HUES6 (cell line): ENCODE measurements around the gene PEX11B.

ENCODE experiments used
- H3K27ac ChIP-seq: 2 replicates; pipeline ENCODE4 v1.7.0; 2013; ENCODE audit warnings: low read depth, mild to moderate bottlenecking, low read length, inconsistent platforms
- H3K27me3 ChIP-seq: 2 replicates; pipeline ENCODE4 v1.6.1; 2013; ENCODE audit warnings: low read length; ENCODE audit not compliant: control insufficient read depth, insufficient read depth
- H3K36me3 ChIP-seq: 2 replicates; pipeline ENCODE4 v1.6.1; 2013; ENCODE audit warnings: low read length; ENCODE audit not compliant: control insufficient read depth, insufficient read depth
- H3K4me1 ChIP-seq: 2 replicates; pipeline ENCODE4 v1.6.1; 2013; ENCODE audit warnings: low read length; ENCODE audit not compliant: control insufficient read depth, insufficient read depth
- H3K4me3 ChIP-seq: 2 replicates; pipeline ENCODE4 v1.5.1; 2013; ENCODE audit warnings: low read depth, low read length
- H3K9ac ChIP-seq: one replicate; pipeline ENCODE4 v1.6.1; 2013; ENCODE audit warnings: mild to moderate bottlenecking, low read length
- H3K9me3 ChIP-seq: 2 replicates; pipeline ENCODE4 v1.6.1; 2013; ENCODE audit warnings: low read depth, low read length; ENCODE audit not compliant: control insufficient read depth, insufficient read depth

Gene PEX11B, protein sequence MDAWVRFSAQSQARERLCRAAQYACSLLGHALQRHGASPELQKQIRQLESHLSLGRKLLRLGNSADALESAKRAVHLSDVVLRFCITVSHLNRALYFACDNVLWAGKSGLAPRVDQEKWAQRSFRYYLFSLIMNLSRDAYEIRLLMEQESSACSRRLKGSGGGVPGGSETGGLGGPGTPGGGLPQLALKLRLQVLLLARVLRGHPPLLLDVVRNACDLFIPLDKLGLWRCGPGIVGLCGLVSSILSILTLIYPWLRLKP

DNA sequence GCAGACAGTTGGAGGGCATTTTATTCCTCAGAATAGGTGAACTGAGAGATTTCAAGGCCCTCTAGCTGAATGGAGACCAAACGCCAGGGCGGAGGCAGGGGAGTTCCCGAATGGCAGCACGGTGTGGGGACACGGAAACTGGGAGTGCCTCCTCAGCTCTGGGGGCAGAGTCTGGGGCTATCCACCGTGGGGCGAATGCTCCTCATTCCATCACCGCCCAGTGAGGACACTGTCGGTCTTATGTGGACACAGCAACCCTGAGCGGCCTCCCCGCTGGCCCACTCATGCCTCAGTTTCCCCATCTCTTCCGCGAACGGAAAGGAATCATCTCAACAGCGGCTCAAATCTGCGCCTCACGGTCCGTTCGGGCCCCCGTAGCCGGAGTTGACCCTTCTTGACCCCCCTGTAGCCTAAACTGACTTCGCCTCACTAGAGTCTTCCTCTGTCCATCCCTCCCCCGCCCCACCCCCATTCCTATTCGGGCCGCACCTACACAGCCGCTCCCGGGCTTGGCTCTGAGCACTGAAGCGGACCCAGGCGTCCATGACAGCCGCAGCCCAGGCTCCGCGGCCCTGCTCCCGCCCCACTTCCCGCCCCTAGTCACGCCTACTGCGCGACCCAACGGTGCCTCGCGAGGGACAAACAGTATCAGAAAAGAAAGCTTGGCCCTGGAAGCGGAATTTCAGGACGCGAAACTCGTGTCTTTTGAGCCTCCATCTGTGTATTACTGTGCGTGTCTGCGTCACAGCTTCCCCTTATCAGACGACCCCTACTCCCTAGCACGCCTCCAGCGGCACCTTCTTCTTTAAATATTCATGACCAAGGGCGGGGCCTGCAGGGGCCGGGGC lies at the start of gene PEX11B:
Gene PEX11B, minus strand, starts transcription at position 574 of the 848 bp plus-strand sequence. Its CDS starts 29 bp downstream, at position 545.
- Histone ChIP-seq H3K27ac (no peak within 1 kb of the TSS), H3K4me1 (peaks cover 7% of the 10 kb centered on the region), H3K36me3 (peaks cover 14% of the 10 kb centered on the region), H3K9ac (peak within 1 kb of the TSS; percentile 80), H3K4me3 (peak within 1 kb of the TSS; percentile 84), H3K9me3 (no peaks in the 10 kb centered on the region), H3K27me3 (no peaks in the 10 kb centered on the region)

DNA sequence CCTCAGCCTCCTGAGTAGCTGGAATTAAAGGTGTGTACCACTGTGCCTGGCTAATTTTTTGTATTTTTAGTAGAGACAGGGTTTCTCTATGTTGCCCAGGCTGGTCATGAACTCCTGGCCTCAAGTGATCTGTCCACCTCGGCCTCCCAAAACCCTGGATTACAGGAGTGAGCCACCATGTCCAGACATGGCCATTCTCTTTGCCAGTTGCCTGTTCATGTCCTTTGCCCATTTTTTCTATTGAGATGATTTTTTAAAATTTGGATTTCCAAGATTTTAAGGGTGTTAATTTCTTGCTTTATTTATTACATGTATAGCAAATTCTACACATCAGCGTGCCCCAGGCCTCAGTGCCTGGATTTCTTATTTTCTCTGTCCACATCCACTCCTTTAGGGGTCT lies 48.8 kb upstream of the PEX11B start:
- no peaks in the 10 kb centered on the region for H3K36me3 ChIP-seq
- peaks cover 18% of the 10 kb centered on the region for H3K27me3 ChIP-seq
- H3K27ac ChIP-seq, result no peak overlapping the region
- no peak overlapping the region for H3K4me3 ChIP-seq
- H3K9me3 ChIP-seq, result 0 out of 2 replicates have a peak, but pooled peaks cover 2% of the 10 kb centered on the region
- H3K4me1 ChIP-seq, result peaks cover 15% of the 10 kb centered on the region
- H3K9ac ChIP-seq, result no peak overlapping the region

DNA sequence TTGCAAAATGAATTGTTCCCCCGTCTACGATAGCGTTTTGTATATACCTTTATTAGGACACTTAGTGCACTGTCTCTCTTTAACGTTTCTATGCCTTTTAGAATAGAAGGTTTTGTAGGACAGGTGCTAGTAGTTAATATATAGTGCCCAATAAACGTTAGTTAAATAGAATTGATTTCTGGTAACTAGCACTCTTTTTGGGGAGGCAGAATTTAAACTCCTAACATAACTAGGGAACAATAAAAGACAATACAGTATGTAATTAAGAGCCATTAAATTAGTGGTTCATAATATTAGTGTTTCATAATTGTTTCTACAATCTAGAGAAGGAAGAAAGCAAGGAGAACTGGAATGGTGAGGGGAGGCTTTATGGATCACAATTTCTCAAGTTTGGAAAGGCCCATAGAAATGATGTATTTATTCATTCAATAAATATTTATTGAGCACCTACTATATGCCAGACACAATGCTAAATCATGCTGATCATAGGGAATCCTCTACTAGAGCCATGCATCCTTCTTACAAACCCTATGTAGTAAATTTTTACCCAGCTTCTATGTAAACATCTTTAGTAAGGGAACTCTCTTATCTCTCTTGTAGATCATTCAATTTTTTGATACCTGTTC lies 46.7 kb upstream of the PEX11B start:
- H3K9me3 ChIP-seq, result 0 out of 2 replicates have a peak, but pooled peaks cover 2% of the 10 kb centered on the region
- no peak overlapping the region for H3K27ac ChIP-seq
- H3K4me1 ChIP-seq, result peaks cover 20% of the 10 kb centered on the region
- no peak overlapping the region for H3K9ac ChIP-seq
- H3K36me3 ChIP-seq, result no peaks in the 10 kb centered on the region
- H3K4me3 ChIP-seq, result peak overlapping the region; percentile 61
- peaks cover 37% of the 10 kb centered on the region for H3K27me3 ChIP-seq

DNA sequence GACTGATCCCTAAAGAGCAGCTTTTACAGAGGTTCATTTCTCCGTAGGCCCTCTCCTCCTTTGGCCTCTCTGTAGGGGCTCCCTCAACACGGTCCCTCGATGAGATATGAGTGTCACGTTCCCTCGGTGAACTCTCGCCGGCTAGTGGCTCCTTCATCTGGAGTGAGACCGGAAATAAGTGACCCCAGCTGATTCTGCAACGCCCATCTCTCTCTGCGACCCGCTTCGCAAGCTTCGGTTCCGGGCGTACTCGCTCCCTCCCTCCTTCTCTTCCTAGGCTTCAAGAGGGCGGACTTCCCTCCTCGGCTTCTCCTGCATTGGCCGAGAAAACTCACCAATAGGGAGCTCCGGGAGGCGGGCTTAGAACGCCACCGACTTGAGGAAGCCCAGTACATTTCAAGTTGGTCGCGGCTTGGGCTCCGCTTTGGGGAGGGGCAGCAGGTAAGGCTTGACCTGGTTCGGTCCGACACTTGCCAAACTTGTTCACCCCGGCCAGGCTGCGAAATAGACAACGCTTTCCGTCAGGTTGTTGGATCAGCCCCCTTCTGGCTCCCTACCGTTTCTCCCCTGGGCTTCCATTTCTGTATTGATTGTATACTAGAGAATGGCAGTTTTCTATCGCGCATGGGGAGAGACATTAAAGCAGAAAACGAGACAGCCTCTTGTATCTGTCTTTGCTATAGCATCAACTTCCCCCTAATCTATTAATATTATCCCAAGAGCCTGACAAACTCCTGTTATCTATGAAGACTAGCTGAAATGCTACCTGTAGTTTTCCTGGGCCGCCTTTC lies 46.0 kb upstream of the PEX11B start, which contains the start of the genes ANKRD34A and POLR3GL:
Gene ANKRD34A, minus strand, starts transcription at position 248 of the 791 bp plus-strand sequence. CDS start 2,816 bp downstream, outside the sequence.
Gene POLR3GL, plus strand, starts transcription at position 363 of the 791 bp plus-strand sequence. CDS start 10,176 bp downstream, outside the sequence.
- peaks cover 44% of the 10 kb centered on the region for H3K27me3 ChIP-seq
- peaks cover 26% of the 10 kb centered on the region for H3K4me1 ChIP-seq
- H3K9me3 ChIP-seq, result 0 out of 2 replicates have a peak, but pooled peaks cover 2% of the 10 kb centered on the region
- no peaks in the 10 kb centered on the region for H3K36me3 ChIP-seq
- peak within 1 kb of the TSS; percentile 61 for H3K4me3 ChIP-seq
- H3K27ac ChIP-seq, result no peak within 1 kb of the TSS
- peak within 1 kb of the TSS; percentile 14 for H3K9ac ChIP-seq

DNA sequence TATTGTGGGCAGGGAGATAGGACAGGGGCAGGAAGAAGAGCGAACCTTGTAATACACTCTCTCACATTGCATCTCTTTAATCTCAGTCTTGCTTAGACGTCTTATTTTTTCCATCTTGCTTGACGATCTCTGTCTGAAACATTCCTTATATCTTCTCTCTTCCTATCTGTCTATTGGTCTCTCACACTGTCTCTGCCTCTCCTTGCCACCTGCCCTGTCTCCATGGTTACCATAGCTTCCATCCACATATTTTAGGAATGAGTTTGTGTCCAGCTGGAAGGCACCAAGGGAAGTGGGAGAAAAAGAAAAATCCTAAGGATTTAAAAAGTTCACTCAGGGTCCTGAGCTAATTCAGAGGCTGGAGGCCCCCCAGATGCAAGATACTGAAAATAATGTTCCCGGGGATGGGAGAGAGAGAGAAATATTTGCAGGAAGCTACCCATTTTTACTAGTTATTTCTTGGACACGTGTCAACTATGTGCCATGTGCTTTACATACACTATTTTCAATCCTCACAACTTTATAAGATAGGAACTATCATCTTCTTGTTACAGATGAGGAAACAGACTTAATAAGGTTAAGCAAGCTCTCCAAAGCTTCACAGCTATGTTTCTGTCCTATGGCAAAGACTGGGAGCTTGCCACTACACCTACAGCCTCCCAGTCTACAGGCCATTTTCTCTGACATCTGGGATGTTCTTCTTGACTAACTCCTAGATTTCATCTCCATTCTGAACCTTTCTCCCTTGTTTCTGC lies 44.9 kb upstream of the PEX11B start:
- H3K4me1 ChIP-seq, result peaks cover 26% of the 10 kb centered on the region
- H3K9ac ChIP-seq, result peak overlapping the region; percentile 14
- H3K36me3 ChIP-seq, result no peaks in the 10 kb centered on the region
- no peak overlapping the region for H3K27ac ChIP-seq
- peak overlapping the region; percentile 83 for H3K4me3 ChIP-seq
- H3K9me3 ChIP-seq, result 0 out of 2 replicates have a peak, but pooled peaks cover 2% of the 10 kb centered on the region
- peaks cover 55% of the 10 kb centered on the region for H3K27me3 ChIP-seq

DNA sequence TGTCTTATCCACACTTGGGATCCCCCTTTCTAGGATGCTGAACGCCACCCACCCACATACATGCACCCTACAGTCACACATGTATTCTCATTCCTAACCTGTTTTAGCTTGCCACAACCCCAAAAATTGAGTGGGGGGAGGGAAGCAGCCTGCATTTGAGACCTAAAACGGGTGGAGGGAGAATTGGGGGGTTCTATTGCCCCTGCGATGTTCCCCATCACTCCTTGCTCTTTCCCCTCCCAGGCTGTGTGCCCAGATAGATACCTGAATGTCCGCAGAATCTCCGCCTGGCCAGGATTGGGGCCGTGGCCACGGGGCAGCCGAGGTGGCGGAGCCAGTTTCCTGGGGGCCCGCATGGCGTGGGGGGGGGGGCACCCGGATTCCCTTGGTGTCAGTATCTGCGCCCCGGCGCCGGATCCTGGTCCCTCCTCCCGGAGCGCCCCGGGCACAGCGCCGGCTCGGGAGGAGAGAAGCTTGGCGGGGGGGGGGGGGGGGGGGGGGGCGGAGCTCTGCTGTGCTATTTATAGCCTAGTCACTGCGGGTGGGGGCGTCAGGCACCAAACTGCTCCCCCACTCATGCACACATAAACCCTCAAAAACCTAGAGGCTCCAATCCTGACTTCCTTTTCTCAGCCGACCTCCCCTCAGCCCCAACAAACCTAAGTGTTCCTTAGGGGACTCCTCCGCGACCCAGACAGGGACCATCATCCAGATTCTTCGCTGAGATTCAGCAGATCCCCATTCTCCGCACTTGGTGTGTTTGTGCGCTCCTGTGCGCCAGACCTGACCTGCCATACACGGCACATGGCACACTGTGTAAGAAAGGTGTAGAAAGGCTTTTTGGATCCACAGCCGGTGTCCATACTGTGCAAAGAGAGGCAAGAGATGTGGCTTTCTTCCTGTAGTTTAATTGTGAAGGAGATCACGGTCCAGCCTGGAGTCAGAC lies 43.9 kb upstream of the PEX11B start:
- H3K9me3 ChIP-seq, result 0 out of 2 replicates have a peak, but pooled peaks cover 2% of the 10 kb centered on the region
- H3K36me3 ChIP-seq, result no peaks in the 10 kb centered on the region
- H3K27me3 ChIP-seq, result peaks cover 59% of the 10 kb centered on the region
- H3K4me1 ChIP-seq, result peaks cover 30% of the 10 kb centered on the region
- peak overlapping the region; percentile 25 for H3K9ac ChIP-seq
- H3K4me3 ChIP-seq, result peak overlapping the region; percentile 83
- H3K27ac ChIP-seq, result no peak overlapping the region

DNA sequence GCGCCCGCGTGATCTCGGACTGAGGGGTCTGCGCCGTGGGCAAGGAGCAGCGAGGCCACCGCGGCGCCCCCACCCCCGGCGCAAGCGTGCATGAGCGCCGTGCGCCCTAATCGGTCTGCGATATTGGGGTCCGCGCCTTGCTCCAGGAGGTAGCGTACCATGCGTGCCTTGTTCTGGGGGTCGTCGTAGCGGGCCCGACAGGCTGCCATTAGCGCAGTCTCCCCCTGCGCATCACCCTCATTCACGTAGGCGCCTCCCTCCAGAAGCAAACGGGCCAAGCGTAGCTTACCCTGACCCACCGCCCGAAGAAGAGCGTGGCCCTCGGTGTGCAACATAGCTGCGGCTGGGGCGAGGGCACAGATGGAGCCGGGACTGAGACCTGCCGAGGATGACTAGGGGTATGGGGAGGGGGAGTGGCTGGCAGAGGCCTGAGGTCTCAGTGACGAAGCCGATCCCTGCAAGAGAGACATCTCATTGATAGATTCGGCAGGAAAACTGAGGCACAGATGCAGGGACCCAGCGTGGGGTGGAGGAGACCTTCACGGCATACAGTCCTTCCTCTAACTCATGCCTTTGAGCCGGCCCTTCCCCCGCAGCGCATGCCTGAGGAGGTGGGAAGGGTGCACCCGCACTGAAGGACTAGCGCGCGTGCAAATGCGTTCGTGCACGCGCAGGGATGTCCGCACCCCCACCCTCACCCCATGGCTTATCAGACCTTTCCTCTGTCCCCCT lies 43.1 kb upstream of the PEX11B start:
- H3K27ac ChIP-seq, result no peak overlapping the region
- no peaks in the 10 kb centered on the region for H3K9me3 ChIP-seq
- H3K4me3 ChIP-seq, result peak overlapping the region; percentile 83
- no peaks in the 10 kb centered on the region for H3K36me3 ChIP-seq
- H3K27me3 ChIP-seq, result peaks cover 68% of the 10 kb centered on the region
- peaks cover 30% of the 10 kb centered on the region for H3K4me1 ChIP-seq
- H3K9ac ChIP-seq, result peak overlapping the region; percentile 30

DNA sequence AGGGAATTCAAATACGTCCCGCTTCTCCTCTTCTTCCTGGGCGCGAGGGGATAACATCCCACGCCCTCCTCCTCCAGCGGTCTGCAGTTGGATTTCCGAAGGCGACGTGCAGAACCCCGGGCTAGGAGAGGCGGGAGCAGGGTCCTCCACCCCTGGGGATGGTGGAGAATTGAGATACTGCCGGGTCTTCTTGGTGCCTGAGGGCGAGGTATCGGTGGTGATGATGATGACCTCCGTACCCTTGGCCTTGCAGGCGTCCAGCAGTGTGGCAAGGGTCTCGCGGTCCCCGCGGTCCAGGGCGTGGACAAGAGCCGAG lies 42.5 kb upstream of the PEX11B start:
- Histone ChIP-seq H3K27me3 (peaks cover 73% of the 10 kb centered on the region), H3K4me1 (peaks cover 30% of the 10 kb centered on the region), H3K9me3 (no peaks in the 10 kb centered on the region), H3K36me3 (no peaks in the 10 kb centered on the region), H3K27ac (no peak overlapping the region), H3K9ac (peak overlapping the region; percentile 30), H3K4me3 (peak overlapping the region; percentile 83)
